Measurements from ENCODE around the gene SLIT1. TPM values are rescaled to one million over a fixed set of nuclear protein-coding genes. Genes with fewer than 3 reads are reported as not detected.

Gene SLIT1
- polyA plus RNA-seq, 1 donor (not counting 4 experiments of a cell fraction or from before 2014, with no cell fraction given): 0.01 TPM

- no peak overlapping the region for H3K9ac ChIP-seq (ENCODE audit: control insufficient read depth, extremely low read depth, insufficient read depth, low read length)
- H3K36me3 ChIP-seq (ENCODE audit: control insufficient read depth in 2 of 2, extremely low read depth in 1 of 2, insufficient read depth in 2 of 2, low read length in 2 of 2): no peaks in the 10 kb centered on the region
- no peak overlapping the region for H3K4me2 ChIP-seq (ENCODE audit: control insufficient read depth, extremely low read depth, insufficient read depth, low read depth, low read length)
- H3K79me2 ChIP-seq (ENCODE audit: control insufficient read depth, insufficient read depth, low read length): no peaks in the 10 kb centered on the region
- no peak overlapping the region for H3K27ac ChIP-seq (ENCODE audit: control insufficient read depth, insufficient read depth, low read length)
- no peak overlapping the region for H2AFZ ChIP-seq (ENCODE audit: control insufficient read depth, low read length)
- H3K9me3 ChIP-seq (ENCODE audit: control insufficient read depth, low read depth, low read length): peaks cover 3% of the 10 kb centered on the region
- no peak overlapping the region for H3K4me3 ChIP-seq (ENCODE audit: control insufficient read depth in 2 of 3, extremely low read depth in 1 of 3, insufficient read depth in 2 of 3, low read depth in 1 of 3, low read length in 3 of 3)
- DNase-seq (ENCODE audit: low read depth, low spot score) (no peak), FAIRE-seq (no peak)
- peaks cover 31% of the 10 kb centered on the region for H3K27me3 ChIP-seq (ENCODE audit: control insufficient read depth, extremely low read depth, insufficient read depth, low read length)
- H3K9me1 ChIP-seq (ENCODE audit: control insufficient read depth, extremely low read depth, insufficient read depth, low read length): no peaks in the 10 kb centered on the region
- dilution Hi-C loops (cut with MboI; ENCODE audit: extremely low pct_ligation_motif_present, low sequenced_read_pairs): no loop called here
- H4K20me1 ChIP-seq (ENCODE audit: control insufficient read depth, extremely low read depth, insufficient read depth, low read length): no peaks in the 10 kb centered on the region
- H3K4me1 ChIP-seq (ENCODE audit: control insufficient read depth, extremely low read depth, insufficient read depth, low read length): no peaks in the 10 kb centered on the region
- TF ChIP-seq EZH2 (IDR thresholded peaks at IDR 0.05; ENCODE audit: low read length) (no peak), CTCF (optimal IDR thresholded peaks at IDR 0.05 in 1 of 3, IDR thresholded peaks at IDR 0.05 in 1 of 3, conservative IDR thresholded peaks at IDR 0.05 in 1 of 3; ENCODE audit: extremely low read depth in 1 of 3, insufficient read depth in 2 of 3, low read length in 3 of 3) (no peak)
Measured at GRCh38 chr10:97065128-97065527, 120.6 kb downstream of the SLIT1 start.

- Histone ChIP-seq H3K27ac (ENCODE audit: control insufficient read depth, insufficient read depth, low read length) (no peak overlapping the region), H3K4me3 (ENCODE audit: control insufficient read depth in 2 of 3, extremely low read depth in 1 of 3, insufficient read depth in 2 of 3, low read depth in 1 of 3, low read length in 3 of 3) (no peak overlapping the region), H3K4me2 (ENCODE audit: control insufficient read depth, extremely low read depth, insufficient read depth, low read depth, low read length) (no peak overlapping the region), H3K79me2 (ENCODE audit: control insufficient read depth, insufficient read depth, low read length) (no peaks in the 10 kb centered on the region), H3K9ac (ENCODE audit: control insufficient read depth, extremely low read depth, insufficient read depth, low read length) (no peak overlapping the region), H3K9me3 (ENCODE audit: control insufficient read depth, low read depth, low read length) (no peaks in the 10 kb centered on the region), H3K36me3 (ENCODE audit: control insufficient read depth in 2 of 2, extremely low read depth in 1 of 2, insufficient read depth in 2 of 2, low read length in 2 of 2) (no peaks in the 10 kb centered on the region), H3K9me1 (ENCODE audit: control insufficient read depth, extremely low read depth, insufficient read depth, low read length) (no peaks in the 10 kb centered on the region), H3K4me1 (ENCODE audit: control insufficient read depth, extremely low read depth, insufficient read depth, low read length) (no peaks in the 10 kb centered on the region), H2AFZ (ENCODE audit: control insufficient read depth, low read length) (no peak overlapping the region), H4K20me1 (ENCODE audit: control insufficient read depth, extremely low read depth, insufficient read depth, low read length) (no peaks in the 10 kb centered on the region), H3K27me3 (ENCODE audit: control insufficient read depth, extremely low read depth, insufficient read depth, low read length) (peaks cover 40% of the 10 kb centered on the region)
- FAIRE-seq (no peak), DNase-seq (ENCODE audit: low read depth, low spot score) (no peak)
- dilution Hi-C loops (cut with MboI; ENCODE audit: extremely low pct_ligation_motif_present, low sequenced_read_pairs): no loop called here
- TF ChIP-seq EZH2 (IDR thresholded peaks at IDR 0.05; ENCODE audit: low read length) (no peak), CTCF (optimal IDR thresholded peaks at IDR 0.05 in 1 of 3, IDR thresholded peaks at IDR 0.05 in 1 of 3, conservative IDR thresholded peaks at IDR 0.05 in 1 of 3; ENCODE audit: extremely low read depth in 1 of 3, insufficient read depth in 2 of 3, low read length in 3 of 3) (no peak)
Measured at GRCh38 chr10:97063983-97064837, 121.5 kb downstream of the SLIT1 start.

All from keratinocyte (primary cell).